ENCODE data around the gene PLAA.

DNA sequence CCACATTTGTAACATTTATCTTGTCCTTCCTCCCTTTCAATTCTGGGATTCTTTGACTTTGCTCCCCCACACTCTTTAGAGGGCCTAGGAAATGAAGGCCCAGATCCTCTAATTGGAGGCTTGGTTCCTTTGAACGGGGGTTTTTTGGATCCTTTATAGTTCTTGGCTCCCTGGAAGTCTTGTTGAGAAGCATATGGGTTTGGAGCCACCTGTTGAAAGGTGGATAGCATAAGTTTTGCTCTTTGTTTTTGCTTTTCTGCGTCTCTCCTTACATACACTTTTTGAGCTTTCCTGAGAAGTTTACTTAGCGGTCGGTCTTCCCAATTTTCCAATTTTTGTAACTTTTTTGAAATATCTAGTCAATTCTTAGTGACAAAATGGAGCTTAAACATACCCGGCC, 26.9 kb upstream of the PLAA start:
- TF ChIP-seq, protein P1, sequence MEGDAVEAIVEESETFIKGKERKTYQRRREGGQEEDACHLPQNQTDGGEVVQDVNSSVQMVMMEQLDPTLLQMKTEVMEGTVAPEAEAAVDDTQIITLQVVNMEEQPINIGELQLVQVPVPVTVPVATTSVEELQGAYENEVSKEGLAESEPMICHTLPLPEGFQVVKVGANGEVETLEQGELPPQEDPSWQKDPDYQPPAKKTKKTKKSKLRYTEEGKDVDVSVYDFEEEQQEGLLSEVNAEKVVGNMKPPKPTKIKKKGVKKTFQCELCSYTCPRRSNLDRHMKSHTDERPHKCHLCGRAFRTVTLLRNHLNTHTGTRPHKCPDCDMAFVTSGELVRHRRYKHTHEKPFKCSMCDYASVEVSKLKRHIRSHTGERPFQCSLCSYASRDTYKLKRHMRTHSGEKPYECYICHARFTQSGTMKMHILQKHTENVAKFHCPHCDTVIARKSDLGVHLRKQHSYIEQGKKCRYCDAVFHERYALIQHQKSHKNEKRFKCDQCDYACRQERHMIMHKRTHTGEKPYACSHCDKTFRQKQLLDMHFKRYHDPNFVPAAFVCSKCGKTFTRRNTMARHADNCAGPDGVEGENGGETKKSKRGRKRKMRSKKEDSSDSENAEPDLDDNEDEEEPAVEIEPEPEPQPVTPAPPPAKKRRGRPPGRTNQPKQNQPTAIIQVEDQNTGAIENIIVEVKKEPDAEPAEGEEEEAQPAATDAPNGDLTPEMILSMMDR (IDR thresholded peaks at IDR 0.05): no peak
- no peak for TF ChIP-seq POLR2A (IDR thresholded peaks at IDR 0.05; ENCODE audit: low read depth)
- TF ChIP-seq EP300 (IDR thresholded peaks at IDR 0.05): no peak

Measured in esophagus muscularis mucosa (tissue), 4 donors.